HEK293 (cell line): ENCODE measurements around the gene SYNPR.

Experiments
- CTCF ChIA-PET: fragments of 350-600 bp; formaldehyde crosslinking; extraction: SDS; loops from one replicate; lab custom pipeline; 2021; ENCODE audit warnings: antibody characterized with exemption; lab: Yijun Ruan, JAX
- POLR2A ChIA-PET: fragments of 300-600 bp; formaldehyde crosslinking; extraction: SDS; loops from one replicate; lab custom pipeline; 2020; ENCODE audit warnings: antibody characterized with exemption, inconsistent platforms; lab: Yijun Ruan, JAX
- H3K27ac ChIP-seq: fragments of 200-500 bp; sonication (Bioruptor generic); 2 replicates; pipeline ENCODE4 v1.5.1; 2014; ENCODE audit warnings: low read depth, low read length, control low read depth, inconsistent platforms; ENCODE audit errors: extremely low read depth
- H3K36me3 ChIP-seq, 2 experiments: fragments of 200-500 bp in 1 of 2; sonication (Bioruptor generic) in 1 of 2; 1 replicate in 1 of 2; 2 replicates in 1 of 2; pipeline ENCODE4 v1.5.1; 2014 to 2017; ENCODE audit warnings: inconsistent platforms in 2 of 2, low read length in 2 of 2; ENCODE audit not compliant: control insufficient read depth in 2 of 2, insufficient read depth in 1 of 2
- H3K4me1 ChIP-seq: fragments of 200-500 bp; sonication (Bioruptor generic); 2 replicates; pipeline ENCODE4 v1.5.1; 2014; ENCODE audit warnings: mild to moderate bottlenecking, low read length, inconsistent platforms; ENCODE audit not compliant: control insufficient read depth, insufficient read depth
- H3K4me3 ChIP-seq: 2 replicates; pipeline ENCODE4 v1.5.1; 2011; ENCODE audit warnings: low read depth, mild to moderate bottlenecking, control low read depth, low read length, moderate library complexity
- H3K9me3 ChIP-seq: fragments of 200-500 bp; sonication (Bioruptor generic); 2 replicates; pipeline ENCODE4 v1.5.1; 2014; ENCODE audit warnings: low read depth, low read length, inconsistent platforms; ENCODE audit not compliant: control insufficient read depth, insufficient read depth
- BCL11B ChIP-seq: fragments of 450-650 bp; formaldehyde crosslinking; IDR thresholded peaks from 2 replicates; pipeline ENCODE4 v1.5.1; 2016; ENCODE audit warnings: low read depth, missing biosample characterization, missing genetic modification characterization
- GFI1B ChIP-seq: fragments of 450-650 bp; formaldehyde crosslinking; IDR thresholded peaks from 2 replicates; pipeline ENCODE4 v1.5.1; 2016; ENCODE audit warnings: missing biosample characterization, missing genetic modification characterization
- IKZF3 ChIP-seq: fragments of 450-650 bp; IDR thresholded peaks from 2 replicates; pipeline ENCODE4 v1.5.0; 2018; ENCODE audit warnings: missing biosample characterization, mild to moderate bottlenecking, missing genetic modification characterization, moderate library complexity
- KLF10 ChIP-seq: fragments of 450-650 bp; IDR thresholded peaks from 2 replicates; pipeline ENCODE4 v1.5.1; 2018; ENCODE audit warnings: missing biosample characterization, mild to moderate bottlenecking, missing genetic modification characterization
- KLF7 ChIP-seq: fragments of 450-650 bp; formaldehyde crosslinking; IDR thresholded peaks from 2 replicates; pipeline ENCODE4 v1.5.1; 2016; ENCODE audit warnings: missing biosample characterization, missing genetic modification characterization, borderline replicate concordance
- MZF1 ChIP-seq: fragments of 450-650 bp; formaldehyde crosslinking; IDR thresholded peaks from 2 replicates; pipeline ENCODE4 v1.5.1; 2017; ENCODE audit warnings: missing biosample characterization, missing genetic modification characterization, borderline replicate concordance
- OVOL3 ChIP-seq: fragments of 450-650 bp; formaldehyde crosslinking; IDR thresholded peaks from 2 replicates; pipeline ENCODE4 v1.5.1; 2016; ENCODE audit warnings: missing biosample characterization, missing genetic modification characterization
- RBAK ChIP-seq: fragments of 450-650 bp; formaldehyde crosslinking; IDR thresholded peaks from 2 replicates; pipeline ENCODE4 v1.5.1; 2016; ENCODE audit warnings: missing biosample characterization, missing genetic modification characterization
- SETDB1 ChIP-seq: IDR thresholded peaks from one replicate; pipeline ENCODE4 v1.6.1; 2017; ENCODE audit warnings: mild to moderate bottlenecking, low read length, moderate library complexity, mixed read lengths; ENCODE audit not compliant: insufficient read length
- ZBTB20 ChIP-seq: fragments of 450-650 bp; formaldehyde crosslinking; IDR thresholded peaks from 2 replicates; pipeline ENCODE4 v1.5.1; 2016; ENCODE audit warnings: missing biosample characterization, missing genetic modification characterization
- ZBTB48 ChIP-seq: fragments of 450-650 bp; formaldehyde crosslinking; IDR thresholded peaks from 2 replicates; pipeline ENCODE4 v1.5.1; 2016; ENCODE audit warnings: missing biosample characterization, missing genetic modification characterization
- ZEB2 ChIP-seq: fragments of 450-650 bp; formaldehyde crosslinking; IDR thresholded peaks from 2 replicates; pipeline ENCODE4 v1.5.1; 2016; ENCODE audit warnings: missing biosample characterization, missing genetic modification characterization
- ZFP41 ChIP-seq: fragments of 450-650 bp; formaldehyde crosslinking; IDR thresholded peaks from 2 replicates; pipeline ENCODE4 v1.5.1; 2016; ENCODE audit warnings: missing biosample characterization, missing genetic modification characterization, borderline replicate concordance
- ZNF132 ChIP-seq: fragments of 450-650 bp; formaldehyde crosslinking; IDR thresholded peaks from 2 replicates; pipeline ENCODE4 v1.5.1; 2017; ENCODE audit warnings: missing biosample characterization, missing genetic modification characterization, borderline replicate concordance
- ZNF146 ChIP-seq: fragments of 450-650 bp; formaldehyde crosslinking; IDR thresholded peaks from 2 replicates; pipeline ENCODE4 v1.5.1; 2016; ENCODE audit warnings: missing biosample characterization, missing genetic modification characterization
- ZNF223 ChIP-seq: fragments of 450-650 bp; formaldehyde crosslinking; IDR thresholded peaks from 2 replicates; pipeline ENCODE4 v1.5.1; 2016; ENCODE audit warnings: missing biosample characterization, missing genetic modification characterization
- ZNF292 ChIP-seq: fragments of 450-650 bp; formaldehyde crosslinking; IDR thresholded peaks from 2 replicates; pipeline ENCODE4 v1.5.1; 2016; ENCODE audit warnings: low read depth, missing biosample characterization, missing genetic modification characterization, borderline replicate concordance
- ZNF302 ChIP-seq: fragments of 450-650 bp; formaldehyde crosslinking; IDR thresholded peaks from 2 replicates; pipeline ENCODE4 v1.5.1; 2016; ENCODE audit warnings: missing biosample characterization, missing genetic modification characterization, low read depth
- ZNF341 ChIP-seq: fragments of 450-650 bp; formaldehyde crosslinking; IDR thresholded peaks from 2 replicates; pipeline ENCODE4; 2016; ENCODE audit warnings: low read depth, missing biosample characterization, missing genetic modification characterization
- ZNF366 ChIP-seq: fragments of 450-650 bp; formaldehyde crosslinking; conservative IDR thresholded peaks from 2 replicates; pipeline ENCODE4 v1.5.1; 2016; ENCODE audit warnings: missing biosample characterization, missing genetic modification characterization
- ZNF37A ChIP-seq: fragments of 450-650 bp; IDR thresholded peaks from 2 replicates; pipeline ENCODE4 v1.5.1; 2018; ENCODE audit warnings: missing biosample characterization, missing genetic modification characterization
- ZNF423 ChIP-seq: fragments of 450-650 bp; formaldehyde crosslinking; IDR thresholded peaks from 2 replicates; pipeline ENCODE4 v1.5.1; 2016; ENCODE audit warnings: missing biosample characterization, missing genetic modification characterization
- ZNF473 ChIP-seq: fragments of 450-650 bp; formaldehyde crosslinking; IDR thresholded peaks from 2 replicates; pipeline ENCODE4 v1.5.1; 2017; ENCODE audit warnings: missing biosample characterization, missing genetic modification characterization
- ZNF626 ChIP-seq: fragments of 450-650 bp; sonication (Bioruptor Pico); formaldehyde crosslinking; IDR thresholded peaks from 2 replicates; pipeline ENCODE4 v1.5.1; 2018; ENCODE audit warnings: missing biosample characterization, missing genetic modification characterization, inconsistent platforms
- ZNF629 ChIP-seq: fragments of 450-650 bp; formaldehyde crosslinking; IDR thresholded peaks from 2 replicates; pipeline ENCODE4 v1.5.1; 2017; ENCODE audit warnings: missing biosample characterization, missing genetic modification characterization
- ZNF677 ChIP-seq: fragments of 450-650 bp; IDR thresholded peaks from 2 replicates; pipeline ENCODE4 v1.5.0; 2018; ENCODE audit warnings: missing biosample characterization, mild to moderate bottlenecking, missing genetic modification characterization, moderate library complexity
- ZNF747 ChIP-seq: fragments of 450-650 bp; formaldehyde crosslinking; IDR thresholded peaks from 2 replicates; pipeline ENCODE4 v1.5.1; 2016; ENCODE audit warnings: missing biosample characterization, missing genetic modification characterization
- ZNF792 ChIP-seq: fragments of 450-650 bp; formaldehyde crosslinking; IDR thresholded peaks from 2 replicates; pipeline ENCODE4 v1.5.1; 2016; ENCODE audit warnings: missing biosample characterization, missing genetic modification characterization
- ZNF830 ChIP-seq: fragments of 450-650 bp; IDR thresholded peaks from 2 replicates; pipeline ENCODE4 v1.5.0; 2018; ENCODE audit warnings: missing biosample characterization, missing genetic modification characterization, low read depth, mild to moderate bottlenecking, moderate library complexity
- ZNF843 ChIP-seq: fragments of 450-650 bp; formaldehyde crosslinking; IDR thresholded peaks from 2 replicates; pipeline ENCODE4 v1.5.1; 2016; ENCODE audit warnings: missing biosample characterization, missing genetic modification characterization
- TF ChIP-seq, protein P1 (sequence below): fragments of 450-650 bp; formaldehyde crosslinking; IDR thresholded peaks from 2 replicates; pipeline ENCODE4 v1.5.1; 2017; ENCODE audit warnings: missing biosample characterization, missing genetic modification characterization
- TF ChIP-seq, protein P2 (sequence below): fragments of 450-650 bp; formaldehyde crosslinking; IDR thresholded peaks from 2 replicates; pipeline ENCODE4 v1.5.1; 2016; ENCODE audit warnings: missing biosample characterization, missing genetic modification characterization
- TF ChIP-seq, protein P3 (sequence below): IDR thresholded peaks from 2 replicates; pipeline ENCODE4 v1.6.1; 2011; ENCODE audit warnings: mild to moderate bottlenecking, low read depth, low read length, borderline replicate concordance
- TF ChIP-seq, protein P4 (sequence below): fragments of 450-650 bp; formaldehyde crosslinking; IDR thresholded peaks from 2 replicates; pipeline ENCODE4 v1.5.1; 2016; ENCODE audit warnings: missing biosample characterization, missing genetic modification characterization

Gene SYNPR

DNA sequence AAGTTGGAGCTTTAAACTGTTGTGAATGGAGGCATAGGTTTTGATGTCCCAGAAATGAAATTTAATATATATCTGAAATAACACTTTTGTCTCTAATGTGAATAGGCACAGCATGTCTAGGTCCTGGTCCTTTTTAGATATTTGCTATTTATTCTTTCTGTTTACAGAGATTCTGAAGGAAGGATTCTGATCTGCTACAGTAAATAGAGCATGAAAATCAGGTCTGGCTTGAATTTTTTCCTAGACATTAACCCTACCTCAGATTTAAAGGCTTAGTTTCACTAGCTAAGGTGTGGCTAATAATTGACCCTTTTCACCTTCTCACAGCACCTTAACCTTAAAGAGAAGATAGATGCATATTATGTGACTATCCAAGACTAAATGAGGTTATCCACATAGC is 48.0 kb upstream of the SYNPR start:
- CTCF ChIA-PET = interaction anchor here (4.3 kb wide), 1 partner anchor 565 kb away, joined by 21 read pairs; no protein-coding TSS in a partner anchor
- Histone ChIP-seq H3K4me1 (no peaks in the 10 kb centered on the region), H3K9me3 (no peaks in the 10 kb centered on the region)
- POLR2A ChIA-PET = no interaction called here
- TF ChIP-seq RBAK (tag by site-specific recombination) (no peak), ZNF747 (no peak), ZNF366 (tag by site-specific recombination) (no peak), ZNF302 (tag by site-specific recombination) (no peak), ZNF830 (tag by site-specific recombination) (no peak), ZNF677 (no peak), ZNF629 (tag by site-specific recombination) (no peak), OVOL3 (tag by site-specific recombination) (no peak), IKZF3 (tag by site-specific recombination) (no peak), ZNF843 (tag by site-specific recombination) (no peak), ZNF37A (no peak), SETDB1 (no peak), ZBTB20 (tag by site-specific recombination) (no peak), ZEB2 (tag by site-specific recombination) (no peak), ZNF792 (no peak), ZNF423 (no peak), KLF7 (tag by site-specific recombination) (no peak), GFI1B (tag by site-specific recombination) (no peak)
- TF ChIP-seq, protein P1, sequence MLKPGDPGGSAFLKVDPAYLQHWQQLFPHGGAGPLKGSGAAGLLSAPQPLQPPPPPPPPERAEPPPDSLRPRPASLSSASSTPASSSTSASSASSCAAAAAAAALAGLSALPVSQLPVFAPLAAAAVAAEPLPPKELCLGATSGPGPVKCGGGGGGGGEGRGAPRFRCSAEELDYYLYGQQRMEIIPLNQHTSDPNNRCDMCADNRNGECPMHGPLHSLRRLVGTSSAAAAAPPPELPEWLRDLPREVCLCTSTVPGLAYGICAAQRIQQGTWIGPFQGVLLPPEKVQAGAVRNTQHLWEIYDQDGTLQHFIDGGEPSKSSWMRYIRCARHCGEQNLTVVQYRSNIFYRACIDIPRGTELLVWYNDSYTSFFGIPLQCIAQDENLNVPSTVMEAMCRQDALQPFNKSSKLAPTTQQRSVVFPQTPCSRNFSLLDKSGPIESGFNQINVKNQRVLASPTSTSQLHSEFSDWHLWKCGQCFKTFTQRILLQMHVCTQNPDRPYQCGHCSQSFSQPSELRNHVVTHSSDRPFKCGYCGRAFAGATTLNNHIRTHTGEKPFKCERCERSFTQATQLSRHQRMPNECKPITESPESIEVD (tag by site-specific recombination) = no peak
- TF ChIP-seq, protein P2, sequence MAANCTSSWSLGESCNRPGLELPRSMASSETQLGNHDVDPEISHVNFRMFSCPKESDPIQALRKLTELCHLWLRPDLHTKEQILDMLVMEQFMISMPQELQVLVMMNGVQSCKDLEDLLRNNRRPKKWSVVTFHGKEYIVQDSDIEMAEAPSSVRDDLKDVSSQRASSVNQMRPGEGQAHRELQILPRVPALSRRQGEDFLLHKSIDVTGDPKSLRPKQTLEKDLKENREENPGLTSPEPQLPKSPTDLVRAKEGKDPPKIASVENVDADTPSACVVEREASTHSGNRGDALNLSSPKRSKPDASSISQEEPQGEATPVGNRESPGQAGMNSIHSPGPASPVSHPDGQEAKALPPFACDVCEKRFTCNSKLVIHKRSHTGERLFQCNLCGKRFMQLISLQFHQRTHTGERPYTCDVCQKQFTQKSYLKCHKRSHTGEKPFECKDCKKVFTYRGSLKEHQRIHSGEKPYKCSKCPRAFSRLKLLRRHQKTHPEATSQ (tag by site-specific recombination) = no peak
- TF ChIP-seq, all 188 proteins: peak for 0
- no peak overlapping the region for H3K4me3 ChIP-seq
- no peak overlapping the region for H3K27ac ChIP-seq
- H3K36me3 ChIP-seq = no peaks in the 10 kb centered on the region

DNA sequence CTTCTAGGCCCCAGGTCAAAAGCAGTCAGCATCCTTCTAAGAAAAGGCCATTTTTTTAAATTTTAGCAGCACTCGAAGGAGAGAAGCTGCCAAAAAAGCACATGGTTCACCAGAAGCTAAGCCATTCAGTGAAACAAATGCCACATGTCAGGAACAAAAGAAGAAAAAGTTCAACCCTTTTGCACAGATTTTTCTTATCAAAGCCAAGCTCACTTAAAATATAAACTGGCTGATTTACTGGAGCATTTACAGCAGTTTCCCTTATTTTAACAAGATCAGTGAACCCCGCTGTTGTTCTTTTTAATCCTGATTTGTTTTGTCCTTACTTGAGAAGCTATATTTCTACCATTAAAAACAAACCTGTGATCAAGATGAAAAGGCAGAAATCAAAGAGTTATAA is 46.5 kb upstream of the SYNPR start:
- Histone ChIP-seq H3K4me3 (no peak overlapping the region), H3K4me1 (no peaks in the 10 kb centered on the region), H3K36me3 (no peaks in the 10 kb centered on the region), H3K9me3 (no peaks in the 10 kb centered on the region), H3K27ac (no peak overlapping the region)
- ChIA-PET POLR2A (no interaction called here), CTCF (interaction anchor here (0.5 to 2.6 kb wide), 9 partner anchors 11 to 629 kb away, joined by 3 to 14 read pairs (median 4); no protein-coding TSS in a partner anchor)
- TF ChIP-seq ZNF146 (tag by site-specific recombination) (no peak), ZNF292 (tag by site-specific recombination) (no peak), MZF1 (tag by site-specific recombination) (no peak), ZNF626 (no peak), ZNF473 (tag by site-specific recombination) (no peak), ZNF341 (tag by site-specific recombination) (no peak), ZNF132 (no peak), KLF10 (tag by site-specific recombination) (no peak), ZNF223 (tag by site-specific recombination) (no peak), ZNF302 (tag by site-specific recombination) (no peak), BCL11B (tag by site-specific recombination) (no peak), ZFP41 (tag by site-specific recombination) (no peak), ZBTB48 (tag by site-specific recombination) (no peak)
- TF ChIP-seq, protein P3, sequence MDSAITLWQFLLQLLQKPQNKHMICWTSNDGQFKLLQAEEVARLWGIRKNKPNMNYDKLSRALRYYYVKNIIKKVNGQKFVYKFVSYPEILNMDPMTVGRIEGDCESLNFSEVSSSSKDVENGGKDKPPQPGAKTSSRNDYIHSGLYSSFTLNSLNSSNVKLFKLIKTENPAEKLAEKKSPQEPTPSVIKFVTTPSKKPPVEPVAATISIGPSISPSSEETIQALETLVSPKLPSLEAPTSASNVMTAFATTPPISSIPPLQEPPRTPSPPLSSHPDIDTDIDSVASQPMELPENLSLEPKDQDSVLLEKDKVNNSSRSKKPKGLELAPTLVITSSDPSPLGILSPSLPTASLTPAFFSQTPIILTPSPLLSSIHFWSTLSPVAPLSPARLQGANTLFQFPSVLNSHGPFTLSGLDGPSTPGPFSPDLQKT = no peak
- TF ChIP-seq, protein P4, sequence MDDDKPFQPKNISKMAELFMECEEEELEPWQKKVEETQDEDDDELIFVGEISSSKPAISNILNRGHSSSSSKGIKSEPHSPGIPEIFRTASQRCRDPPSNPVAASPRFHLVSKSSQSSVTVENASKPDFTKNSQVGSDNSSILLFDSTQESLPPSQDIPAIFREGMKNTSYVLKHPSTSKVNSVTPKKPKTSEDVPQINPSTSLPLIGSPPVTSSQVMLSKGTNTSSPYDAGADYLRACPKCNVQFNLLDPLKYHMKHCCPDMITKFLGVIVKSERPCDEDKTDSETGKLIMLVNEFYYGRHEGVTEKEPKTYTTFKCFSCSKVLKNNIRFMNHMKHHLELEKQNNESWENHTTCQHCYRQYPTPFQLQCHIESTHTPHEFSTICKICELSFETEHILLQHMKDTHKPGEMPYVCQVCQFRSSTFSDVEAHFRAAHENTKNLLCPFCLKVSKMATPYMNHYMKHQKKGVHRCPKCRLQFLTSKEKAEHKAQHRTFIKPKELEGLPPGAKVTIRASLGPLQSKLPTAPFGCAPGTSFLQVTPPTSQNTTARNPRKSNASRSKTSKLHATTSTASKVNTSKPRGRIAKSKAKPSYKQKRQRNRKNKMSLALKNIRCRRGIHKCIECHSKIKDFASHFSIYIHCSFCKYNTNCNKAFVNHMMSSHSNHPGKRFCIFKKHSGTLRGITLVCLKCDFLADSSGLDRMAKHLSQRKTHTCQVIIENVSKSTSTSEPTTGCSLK (tag by site-specific recombination) = no peak
